CD4-positive, alpha-beta memory T cell (primary cell): Measurements from ENCODE around the gene ERGIC3. TPM values are rescaled to one million over a fixed set of nuclear protein-coding genes. Genes with fewer than 3 reads are reported as not detected.

Source experiments
- CTCF ChIA-PET: fragments of 350-600 bp; sonication (Branson Sonifier 250); formaldehyde crosslinking; loops from one replicate; lab custom pipeline; 2021; ENCODE audit warnings: inconsistent platforms; ENCODE audit not compliant: partially characterized antibody; lab: Charles Lee
- POLR2A ChIA-PET: fragments of 350-600 bp; sonication (Branson Sonifier 250); formaldehyde crosslinking; loops from one replicate; lab custom pipeline; 2021; ENCODE audit not compliant: partially characterized antibody; lab: Charles Lee
- DNase-seq, 5 donors: peaks; one replicate each; pipeline versions ENCODE4 v3.0.0 to v3.0.0-alpha.2; 2020 to 2022; ENCODE audit warnings: mixed read lengths in 1 of 5
- H3K27ac ChIP-seq: one replicate; pipeline ENCODE4 v1.7.0; 2013; ENCODE audit warnings: low read depth, low read length
- H3K27me3 ChIP-seq: 2 replicates; pipeline ENCODE4 v1.7.0; 2013; ENCODE audit warnings: mild to moderate bottlenecking, low read length, moderate library complexity; ENCODE audit not compliant: insufficient read depth
- H3K36me3 ChIP-seq: 2 replicates; pipeline ENCODE4 v1.7.0; 2013; ENCODE audit warnings: mild to moderate bottlenecking, low read length, moderate library complexity; ENCODE audit not compliant: insufficient read depth
- H3K4me1 ChIP-seq: 2 replicates; pipeline ENCODE4 v1.7.0; 2013; ENCODE audit warnings: mild to moderate bottlenecking, low read length, moderate library complexity; ENCODE audit not compliant: insufficient read depth
- H3K4me3 ChIP-seq, 2 donors: one replicate each; pipeline ENCODE4 v1.7.0; 2013; ENCODE audit warnings: low read length in 2 of 2, mild to moderate bottlenecking in 1 of 2
- H3K9me3 ChIP-seq, 2 donors: one replicate each; pipeline ENCODE4 v1.7.0; 2013; ENCODE audit warnings: low read length in 2 of 2, control low read depth in 1 of 2; ENCODE audit not compliant: control insufficient read depth in 1 of 2
- H3K27ac Mint-ChIP-seq, 7 donors: one replicate each; pipeline ENCODE4 v1.8.0; 2020 to 2021; ENCODE audit warnings: mixed read lengths in 7 of 7, mild to moderate bottlenecking in 6 of 7, inconsistent platforms in 3 of 7, moderate library complexity in 3 of 7
- H3K27me3 Mint-ChIP-seq, 2 donors: one replicate each; pipeline ENCODE4 v1.8.0; 2020 to 2021; ENCODE audit warnings: mixed read lengths in 2 of 2
- H3K36me3 Mint-ChIP-seq, 2 donors: one replicate each; pipeline ENCODE4 v1.8.0; 2020 to 2021; ENCODE audit warnings: mixed read lengths in 2 of 2, inconsistent platforms in 1 of 2, mild to moderate bottlenecking in 1 of 2
- H3K4me1 Mint-ChIP-seq, 4 donors: one replicate each; pipeline ENCODE4 v1.8.0; 2020 to 2021; ENCODE audit warnings: mixed read lengths in 4 of 4, mild to moderate bottlenecking in 1 of 4
- H3K4me3 Mint-ChIP-seq, 8 donors: one replicate each; pipeline ENCODE4 v1.8.0; 2020 to 2021; ENCODE audit warnings: mixed read lengths in 8 of 8, mild to moderate bottlenecking in 7 of 8, moderate library complexity in 6 of 8, inconsistent platforms in 3 of 8
- H3K9me3 Mint-ChIP-seq, 8 donors: one replicate each; pipeline ENCODE4 v1.8.0; 2020 to 2021; ENCODE audit warnings: mixed read lengths in 8 of 8, mild to moderate bottlenecking in 5 of 8, inconsistent platforms in 3 of 8, moderate library complexity in 1 of 8
- intact Hi-C: fragments of 100-400 bp; cut with micrococcal nuclease; formaldehyde crosslinking; loops from one replicate; pipeline ENCODE4 v1.15.1; 2023
- polyA plus RNA-seq, 2 donors: library from polyadenylated mRNA; unstranded; fragments of 300-500 nt; fragmentation: Illumina TruSeq; gene quantifications; one replicate each; pipeline ENCODE4 v1.2.3, GENCODE V29; 2021
- total RNA-seq, 2 experiments: library from RNA; stranded (reverse); gene quantifications; one replicate each; pipeline ENCODE4 v1.2.3, GENCODE V29; 2021

The ERGIC3 gene
- total and polyA plus RNA-seq, 4 experiments from 2014 or later, result 134 to 151 (median 142) TPM

GRCh38 chr20:35592339-35592974 lies 50.6 kb downstream of the ERGIC3 start:
- Mint-ChIP-seq H3K9me3 (no peaks in the 10 kb centered on the region), H3K27ac (no peak overlapping the region), H3K4me3 (no peak overlapping the region), H3K27me3 (no peaks in the 10 kb centered on the region), H3K4me1 (no peaks in the 10 kb centered on the region), H3K36me3 (no peaks in the 10 kb centered on the region)
- no peaks in the 10 kb centered on the region for H3K4me1 ChIP-seq
- intact Hi-C loops, result no loop called here
- no peak overlapping the region for H3K27ac ChIP-seq
- ChIA-PET CTCF (interaction anchor here (0.7 kb wide), 1 partner anchor 18 kb away, joined by 4 read pairs; no protein-coding TSS in a partner anchor), POLR2A (interaction anchor here (0.6 kb wide), 1 partner anchor 8 kb away, joined by 4 read pairs; no protein-coding TSS in a partner anchor)
- H3K36me3 ChIP-seq, result no peaks in the 10 kb centered on the region
- H3K27me3 ChIP-seq, result no peaks in the 10 kb centered on the region
- no peak overlapping the region for H3K4me3 ChIP-seq
- H3K9me3 ChIP-seq, result no peaks in the 10 kb centered on the region
- no peak for DNase-seq

- Histone ChIP-seq H3K9me3 (no peaks in the 10 kb centered on the region), H3K4me3 (no peak overlapping the region), H3K4me1 (no peaks in the 10 kb centered on the region), H3K27me3 (no peaks in the 10 kb centered on the region), H3K27ac (no peak overlapping the region), H3K36me3 (no peaks in the 10 kb centered on the region)
- Mint-ChIP-seq H3K27ac (no peak overlapping the region), H3K27me3 (no peaks in the 10 kb centered on the region), H3K4me1 (no peaks in the 10 kb centered on the region), H3K4me3 (no peak overlapping the region), H3K9me3 (no peaks in the 10 kb centered on the region), H3K36me3 (no peaks in the 10 kb centered on the region)
- POLR2A ChIA-PET, result no interaction called here
- DNase-seq, result no peak
- CTCF ChIA-PET, result interaction anchor here (1.0 kb wide), 1 partner anchor 24 kb away, joined by 3 read pairs; no protein-coding TSS in a partner anchor
- intact Hi-C loops, result no loop called here
These were observed 53.6 kb downstream of the ERGIC3 start for GRCh38 chr20:35595456-35595855.

GRCh38 chr20:35595901-35596300 lies 54.0 kb downstream of the ERGIC3 start:
- peaks cover 0 to 4% (median 0%) of the 10 kb centered on the region in 4 donors for H3K4me1 Mint-ChIP-seq
- ChIA-PET POLR2A (no interaction called here), CTCF (interaction anchor here (1.0 to 1.1 kb wide), 2 partner anchors 24 to 132 kb away, joined by 3 to 4 read pairs; no protein-coding TSS in a partner anchor)
- H3K4me3 Mint-ChIP-seq, result no peak overlapping the region
- H3K27me3 Mint-ChIP-seq, result peaks cover 0 to 4% of the 10 kb centered on the region in 2 donors
- no peak overlapping the region for H3K27ac Mint-ChIP-seq
- H3K9me3 Mint-ChIP-seq, result no peaks in the 10 kb centered on the region
- Histone ChIP-seq H3K4me1 (peaks cover 3% of the 10 kb centered on the region), H3K4me3 (no peak overlapping the region), H3K36me3 (no peaks in the 10 kb centered on the region), H3K27ac (no peak overlapping the region), H3K27me3 (no peaks in the 10 kb centered on the region), H3K9me3 (no peaks in the 10 kb centered on the region)
- no peak for DNase-seq
- intact Hi-C loops, result no loop called here
- H3K36me3 Mint-ChIP-seq, result no peaks in the 10 kb centered on the region

GRCh38 chr20:35597186-35597585 lies 55.3 kb downstream of the ERGIC3 start:
- Histone ChIP-seq H3K27ac (no peak overlapping the region), H3K36me3 (no peaks in the 10 kb centered on the region), H3K4me3 (no peak overlapping the region), H3K27me3 (no peaks in the 10 kb centered on the region), H3K9me3 (no peaks in the 10 kb centered on the region), H3K4me1 (peaks cover 15% of the 10 kb centered on the region)
- peaks cover 2 to 4% of the 10 kb centered on the region in 2 donors for H3K27me3 Mint-ChIP-seq
- H3K36me3 Mint-ChIP-seq, result no peaks in the 10 kb centered on the region
- no peak overlapping the region for H3K4me3 Mint-ChIP-seq
- no peaks in the 10 kb centered on the region for H3K9me3 Mint-ChIP-seq
- CTCF ChIA-PET, result no interaction called here
- POLR2A ChIA-PET, result no interaction called here
- intact Hi-C loops, result no loop called here
- no peak for DNase-seq
- H3K27ac Mint-ChIP-seq, result peak overlapping the region in 1 of 7 donors; percentile 64
- peaks cover 0 to 10% (median 2%) of the 10 kb centered on the region in 4 donors for H3K4me1 Mint-ChIP-seq

- intact Hi-C loops, result no loop called here
- peak overlapping the region in 2 of 8 donors; percentile 2 to 4 for H3K4me3 Mint-ChIP-seq
- Histone ChIP-seq H3K27ac (no peak overlapping the region), H3K27me3 (no peaks in the 10 kb centered on the region), H3K4me3 (no peak overlapping the region), H3K9me3 (no peaks in the 10 kb centered on the region), H3K4me1 (peaks cover 17% of the 10 kb centered on the region), H3K36me3 (no peaks in the 10 kb centered on the region)
- peaks cover 2 to 14% (median 4%) of the 10 kb centered on the region in 4 donors for H3K4me1 Mint-ChIP-seq
- no peak overlapping the region for H3K27ac Mint-ChIP-seq
- POLR2A ChIA-PET, result interaction anchor here (1.0 kb wide), 1 partner anchor 146 kb away, joined by 3 read pairs; no protein-coding TSS in a partner anchor
- no peaks in the 10 kb centered on the region for H3K36me3 Mint-ChIP-seq
- CTCF ChIA-PET, result interaction anchor here (1.1 kb wide), 1 partner anchor 14 kb away, joined by 3 read pairs; no protein-coding TSS in a partner anchor
- no peak for DNase-seq
- peaks cover 2 to 4% of the 10 kb centered on the region in 2 donors for H3K27me3 Mint-ChIP-seq
- H3K9me3 Mint-ChIP-seq, result no peaks in the 10 kb centered on the region
These were observed 56.6 kb downstream of the ERGIC3 start for GRCh38 chr20:35598476-35598875.

GRCh38 chr20:35598899-35599775 lies 57.3 kb downstream of the ERGIC3 start:
- H3K36me3 Mint-ChIP-seq, result no peaks in the 10 kb centered on the region
- DNase-seq, result no peak
- H3K27ac Mint-ChIP-seq, result peak overlapping the region in 1 of 7 donors; percentile 20
- Histone ChIP-seq H3K9me3 (no peaks in the 10 kb centered on the region), H3K4me3 (no peak overlapping the region), H3K27ac (no peak overlapping the region), H3K27me3 (no peaks in the 10 kb centered on the region), H3K4me1 (peaks cover 17% of the 10 kb centered on the region), H3K36me3 (no peaks in the 10 kb centered on the region)
- no peaks in the 10 kb centered on the region for H3K9me3 Mint-ChIP-seq
- H3K4me1 Mint-ChIP-seq, result peaks cover 2 to 15% (median 4%) of the 10 kb centered on the region in 4 donors
- peak overlapping the region in 1 of 8 donors; percentile 17 for H3K4me3 Mint-ChIP-seq
- H3K27me3 Mint-ChIP-seq, result peaks cover 2 to 4% of the 10 kb centered on the region in 2 donors
- CTCF ChIA-PET, result interaction anchor here (1.1 kb wide), 1 partner anchor 14 kb away, joined by 3 read pairs; no protein-coding TSS in a partner anchor
- intact Hi-C loops, result no loop called here
- POLR2A ChIA-PET, result interaction anchor here (1.0 to 5.5 kb wide), 2 partner anchors 18 to 145 kb away, joined by 3 to 55 read pairs; partner anchors contain the start of gene SPAG4
